Left renal pelvis (tissue), 4 donors: ENCODE results near the gene SMYD3. TPM values are rescaled to one million over a fixed set of nuclear protein-coding genes. Genes with fewer than 3 reads are reported as not detected.

Experiments used
- DNase-seq, 4 donors: peaks; one replicate each; pipeline ENCODE4 v3.0.0-alpha.2; 2013; ENCODE audit warnings: low read depth in 4 of 4, low spot score in 3 of 4
- polyA plus RNA-seq, 4 donors: library from polyadenylated mRNA; unstranded; fragments of 120-200 nt; gene quantifications; one replicate each; pipeline ENCODE4 v1.2.1, GENCODE V29; 2013; ENCODE audit not compliant: insufficient read length in 4 of 4

The SMYD3 gene
- polyA plus RNA-seq: 10 to 100 TPM; 13.6 to 30.5 (median 25.7) TPM

- DNase-seq: peak; percentile 59 to 74 (median 72)
These were observed at the start of gene SMYD3 for GRCh38 chr1:246506674-246507481. Gene SMYD3 (minus strand): TSS chr1:246507279.

GRCh38 chr1:246554201-246554600 lies 47.1 kb upstream of the SMYD3 start:
- DNase-seq: no peak

DNA sequence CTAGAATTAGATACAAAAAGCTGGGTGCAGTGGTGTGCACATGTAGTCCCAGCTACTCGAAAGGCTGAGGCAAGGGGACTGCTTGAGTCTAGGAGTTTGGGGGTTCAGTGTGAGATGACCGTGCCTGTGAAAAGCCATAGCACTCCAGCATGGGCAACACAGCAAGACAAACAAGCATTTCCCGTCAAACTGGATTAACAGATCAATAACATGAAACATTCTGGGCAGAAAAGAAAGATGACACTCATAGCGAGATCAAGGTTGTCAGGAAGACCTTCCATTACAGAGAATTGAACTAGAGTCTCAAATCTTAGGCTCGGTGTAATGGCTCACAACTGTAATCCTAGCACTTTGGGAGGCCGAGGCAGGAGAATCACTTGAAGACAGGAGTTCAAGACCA lies 45.0 kb upstream of the SMYD3 start:
- DNase-seq: no peak

- no peak for DNase-seq
These were observed 43.3 kb upstream of the SMYD3 start for GRCh38 chr1:246550402-246550801.

- DNase-seq: no peak
These were observed 42.6 kb upstream of the SMYD3 start for GRCh38 chr1:246549665-246550064.

GRCh38 chr1:246544001-246544400 lies 36.9 kb upstream of the SMYD3 start:
- no peak for DNase-seq

GRCh38 chr1:246540738-246541491 lies 33.8 kb upstream of the SMYD3 start:
- DNase-seq: no peak

DNA sequence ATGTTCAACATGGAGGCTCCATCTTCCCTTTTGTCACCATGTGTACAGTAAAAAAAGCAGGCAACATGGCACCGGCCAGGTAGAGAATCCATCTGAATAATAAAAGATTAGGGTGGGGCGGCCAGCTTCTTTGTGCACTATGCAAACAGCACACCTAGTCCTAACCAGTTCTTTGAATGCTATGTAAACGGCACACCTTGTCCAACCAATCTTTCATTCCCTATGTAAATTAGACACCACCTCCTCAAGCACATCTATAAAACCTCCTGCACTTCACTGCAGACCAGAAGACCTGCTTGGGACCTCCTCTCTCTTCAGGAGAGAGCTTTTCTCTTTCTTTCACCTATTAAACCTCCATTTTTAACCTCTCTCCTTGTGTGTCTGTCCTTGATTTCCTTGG lies 30.8 kb upstream of the SMYD3 start:
- no peak for DNase-seq

- no peak for DNase-seq
These were observed 30.4 kb upstream of the SMYD3 start for GRCh38 chr1:246537441-246537840.

- no peak for DNase-seq
These were observed 27.0 kb upstream of the SMYD3 start for GRCh38 chr1:246534114-246534513.

DNA sequence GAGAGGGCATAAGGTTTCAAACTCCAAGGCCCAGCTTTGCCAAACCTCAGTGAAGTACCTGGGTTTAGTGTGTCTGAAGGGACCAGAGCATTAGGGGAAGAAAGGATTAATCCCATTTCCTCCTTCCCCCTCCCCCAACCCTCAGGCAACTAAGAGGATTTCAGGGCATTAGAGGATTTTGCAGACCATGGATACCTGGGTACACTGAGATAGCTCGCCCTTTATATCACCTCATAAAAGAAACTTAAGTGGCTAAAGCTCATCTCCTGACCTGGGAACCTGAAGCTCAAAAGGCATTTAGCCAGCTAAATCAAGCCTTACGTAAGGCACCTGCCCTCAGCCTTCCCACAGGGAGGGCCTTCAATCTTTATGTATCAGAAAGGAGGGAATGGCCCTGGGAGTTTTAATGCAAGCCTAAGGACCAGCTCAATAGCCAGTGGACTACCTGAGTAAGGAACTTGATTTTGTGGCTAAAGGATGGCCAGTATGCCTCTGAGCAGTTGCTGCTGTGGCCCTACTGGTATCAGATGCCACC lies 26.4 kb upstream of the SMYD3 start:
- no peak for DNase-seq

GRCh38 chr1:246532519-246532918 lies 25.4 kb upstream of the SMYD3 start:
- no peak for DNase-seq

DNA sequence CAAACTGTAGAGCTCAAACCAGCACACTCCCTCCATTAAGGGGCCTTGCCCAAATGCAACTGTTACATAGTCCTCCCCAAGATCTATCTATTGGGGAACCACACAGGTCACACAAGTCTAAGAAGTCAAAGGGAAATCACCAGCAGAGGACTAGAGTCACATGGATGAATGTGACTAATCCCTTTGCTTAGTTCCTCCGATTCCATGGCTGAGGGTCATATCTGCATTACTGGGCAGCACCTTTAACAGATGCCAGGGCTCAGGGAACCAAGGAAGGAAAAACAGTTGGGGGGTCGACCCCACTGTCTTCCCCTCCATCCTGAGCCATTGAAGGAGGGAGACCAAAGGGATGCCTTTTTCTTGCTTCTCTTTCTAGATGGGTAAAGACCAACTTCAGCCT lies 23.4 kb upstream of the SMYD3 start:
- no peak for DNase-seq

DNA sequence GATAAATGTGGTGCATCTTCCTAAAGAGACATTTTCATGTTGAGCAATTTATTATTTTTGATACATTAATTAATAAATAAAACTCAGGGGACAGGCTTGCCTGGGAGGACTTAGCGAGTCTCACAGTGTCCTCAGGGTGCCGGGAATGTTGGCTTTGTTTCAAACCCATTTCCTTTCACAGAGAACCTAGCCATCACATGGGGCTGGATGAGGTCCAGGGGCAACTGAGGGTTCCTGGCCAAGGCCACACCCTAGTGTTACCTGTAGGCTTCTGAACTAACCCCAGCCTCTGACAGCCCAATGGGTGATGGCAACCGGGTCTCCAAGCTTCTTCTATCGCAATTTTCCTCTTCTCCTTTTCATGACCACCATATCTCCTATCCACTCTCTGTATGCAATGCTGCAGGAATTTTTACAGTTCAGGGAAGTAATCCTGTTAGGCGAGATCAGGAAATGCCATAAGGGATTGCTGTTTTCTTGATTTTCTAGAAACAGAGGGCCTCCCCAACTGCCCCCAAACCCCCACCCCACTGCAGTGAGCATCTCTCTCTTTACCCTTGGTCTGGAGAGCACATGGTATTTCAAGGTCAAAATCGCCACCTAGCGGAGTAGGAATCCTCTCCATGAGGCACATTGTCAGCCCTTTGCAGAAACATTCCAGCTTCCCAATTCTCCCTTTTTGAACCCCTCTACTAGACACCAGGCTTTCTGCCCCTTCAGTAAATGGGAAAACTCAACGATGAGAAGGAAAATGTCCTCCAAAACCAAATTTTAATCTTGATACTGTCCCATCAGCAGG lies 22.1 kb upstream of the SMYD3 start:
- no peak for DNase-seq

- no peak for DNase-seq
These were observed 20.5 kb upstream of the SMYD3 start for GRCh38 chr1:246527402-246528088.

GRCh38 chr1:246526915-246527314 lies 19.8 kb upstream of the SMYD3 start:
- no peak for DNase-seq

DNA sequence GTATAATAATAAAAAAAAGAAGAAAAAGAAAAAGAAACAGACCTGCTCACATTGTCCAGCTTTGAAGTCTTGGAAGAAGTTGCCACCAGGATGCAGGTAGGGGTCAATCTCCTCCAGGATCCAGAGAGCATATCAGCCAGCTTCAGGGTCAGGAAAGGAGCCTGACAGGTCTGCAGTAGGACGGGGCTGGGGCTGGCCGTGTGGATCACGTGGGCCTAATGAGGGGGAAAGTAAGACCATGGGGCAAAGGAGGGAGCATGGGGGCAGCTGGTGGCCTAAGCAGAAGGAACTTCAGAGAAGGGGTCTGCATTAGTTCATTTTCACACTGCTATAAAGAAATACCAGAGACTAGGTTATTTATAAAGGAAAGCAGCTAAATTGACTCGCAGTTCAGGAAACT lies 19.3 kb upstream of the SMYD3 start:
- no peak for DNase-seq

DNA sequence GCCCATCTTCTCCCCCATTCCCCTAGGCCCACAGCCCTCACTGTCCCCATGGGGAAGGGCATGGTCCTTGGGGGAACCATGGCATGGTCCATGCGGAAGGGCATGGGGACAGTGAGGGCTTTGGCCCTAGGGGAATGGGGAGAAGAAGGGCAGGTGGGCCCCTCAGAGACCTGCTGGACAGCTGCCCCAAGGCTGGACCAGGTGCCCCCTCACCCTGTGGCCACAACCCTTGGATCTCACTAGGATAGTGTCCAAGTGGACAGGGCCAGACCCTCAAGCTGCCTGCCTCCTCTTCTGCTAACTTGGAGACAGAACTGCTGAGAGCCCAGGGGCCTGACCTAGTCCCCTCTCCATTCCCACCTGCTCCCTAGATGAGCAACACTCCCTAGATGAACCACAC lies 12.4 kb upstream of the SMYD3 start:
- DNase-seq: no peak

DNA sequence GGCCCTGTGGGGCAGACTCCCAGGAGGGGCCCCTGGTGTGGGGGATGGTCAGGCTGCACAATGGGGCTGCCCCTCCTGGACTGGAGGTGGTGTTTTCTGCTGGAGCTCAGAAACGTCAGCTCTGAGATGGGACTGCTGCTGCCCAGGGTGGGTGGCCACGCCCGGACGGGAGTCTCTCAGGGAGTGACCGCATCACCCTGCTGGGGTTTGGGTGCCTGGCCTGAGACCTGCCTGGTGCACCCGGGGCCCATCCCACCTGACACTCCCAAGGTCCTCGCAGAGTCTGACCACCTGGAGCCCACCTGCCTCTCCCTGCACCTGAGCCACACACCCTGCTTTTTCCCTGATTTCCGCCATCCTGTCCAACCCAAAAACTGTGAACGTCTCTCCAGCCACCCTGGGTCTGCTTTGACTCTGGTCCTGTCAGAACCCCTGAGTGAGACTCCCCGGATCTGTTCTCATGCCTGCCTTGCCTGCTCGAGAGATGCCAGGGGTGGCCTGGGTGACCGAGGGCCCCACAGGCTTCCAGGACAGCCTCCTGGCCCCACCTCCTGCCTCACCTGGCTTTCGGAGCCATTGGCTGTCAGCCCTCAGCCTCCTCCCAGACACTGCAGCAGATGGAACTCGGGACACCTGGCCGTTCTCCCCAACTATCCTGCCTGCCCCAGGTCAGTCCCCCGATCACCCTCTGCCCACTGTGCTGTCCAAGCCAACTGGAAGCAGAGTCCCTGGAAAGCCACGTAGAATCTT lies 11.6 kb upstream of the SMYD3 start:
- no peak for DNase-seq

GRCh38 chr1:246517391-246517790 lies 10.3 kb upstream of the SMYD3 start:
- no peak for DNase-seq
